Measurements from ENCODE around the gene ANKS3.

DNA sequence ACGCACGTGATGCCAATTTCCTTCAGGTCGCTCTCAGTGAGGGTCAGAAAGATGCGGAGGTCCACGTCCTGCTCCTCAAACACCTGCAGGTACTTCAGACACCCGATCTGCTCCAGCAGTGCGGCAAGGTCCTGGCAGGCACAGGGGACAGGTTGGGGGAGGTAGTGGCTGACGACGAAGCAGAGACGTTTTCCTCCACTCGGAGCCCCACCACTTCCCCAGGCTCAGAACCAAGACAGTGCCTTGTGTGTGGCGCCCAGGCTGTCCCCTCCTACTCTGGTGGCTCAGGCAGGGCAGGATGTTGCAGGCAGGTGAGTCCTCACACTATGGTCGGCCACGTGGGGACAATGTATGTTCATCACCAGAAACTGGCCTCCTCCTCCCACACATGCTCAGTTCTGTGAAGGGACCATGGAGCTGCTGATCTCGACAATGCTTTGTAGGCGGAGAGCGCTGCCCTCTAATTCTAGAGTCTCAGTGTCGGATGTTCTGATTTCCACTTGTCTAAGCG lies 35.0 kb downstream of the ANKS3 start:
- TF ChIP-seq POLR2A (IDR thresholded peaks at IDR 0.05; ENCODE audit: low read depth, low read length) (no peak), POLR2AphosphoS5 (IDR thresholded peaks at IDR 0.05; ENCODE audit: low read depth, low read length) (no peak; the same call in 1 of the 2 replicates), TAF1 (IDR thresholded peaks at IDR 0.05; ENCODE audit: borderline replicate concordance, low read depth, low read length) (no peak)

Data from GM12892 (cell line).